Stimulated activated CD4-positive, alpha-beta T cell treated with anti-CD3 and anti-CD28 coated beads, Interleukin-1b, Interleukin-23, amount 100 ng/mL, for 1 hour (primary cell): ENCODE data around the gene IL11.

Experiments
- DNase-seq, 2 donors: peaks; one replicate each; pipeline ENCODE4 v3.0.0-alpha.2; 2020; ENCODE audit warnings: low read depth in 2 of 2

The IL11 gene

DNA sequence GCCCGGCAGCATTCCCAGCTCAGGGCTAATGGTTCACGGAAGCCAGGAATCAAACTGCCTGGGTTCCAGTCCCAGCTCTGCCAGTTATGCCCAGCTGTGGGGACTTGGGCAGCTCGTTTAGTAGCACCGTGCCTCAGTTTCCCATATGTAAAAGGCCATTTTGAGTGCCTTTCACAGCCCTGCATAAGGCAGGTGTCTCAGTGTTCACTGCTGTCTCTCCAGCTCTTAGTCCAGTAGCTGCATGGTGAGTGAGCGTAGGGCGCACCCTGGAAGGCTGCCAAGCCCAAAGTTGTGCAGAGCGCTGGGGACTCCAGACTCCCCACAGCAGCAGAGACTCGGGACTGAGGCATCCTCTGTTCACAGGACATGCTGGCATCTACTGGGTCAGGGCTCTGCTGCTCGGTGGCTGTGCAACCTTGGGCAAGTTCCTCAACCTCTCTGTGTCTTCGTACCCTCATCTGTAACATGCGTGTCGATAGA, 21.0 kb upstream of the IL11 start:
- no peak for DNase-seq

DNA sequence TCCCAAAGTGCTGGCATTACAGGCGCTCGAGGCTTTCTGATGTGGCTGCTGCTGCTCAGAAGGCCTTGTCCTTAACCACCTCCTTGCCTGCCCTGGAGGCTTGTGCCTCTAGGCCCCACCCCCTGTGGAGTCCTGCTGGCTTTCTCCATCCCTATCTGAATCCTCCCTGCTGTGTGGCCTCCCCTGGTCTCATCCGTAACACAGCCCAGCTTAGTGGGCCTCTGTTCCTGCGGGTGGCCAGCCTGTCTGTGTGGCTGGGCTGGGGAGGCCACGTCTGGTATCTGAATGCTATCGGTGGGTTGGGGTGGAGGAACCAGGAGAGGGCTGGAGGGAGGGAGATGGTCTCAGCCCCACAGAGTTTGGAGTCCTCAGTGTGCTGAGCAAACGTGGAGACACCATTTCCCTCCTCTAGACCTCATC, 20.2 kb upstream of the IL11 start:
- no peak for DNase-seq

DNA sequence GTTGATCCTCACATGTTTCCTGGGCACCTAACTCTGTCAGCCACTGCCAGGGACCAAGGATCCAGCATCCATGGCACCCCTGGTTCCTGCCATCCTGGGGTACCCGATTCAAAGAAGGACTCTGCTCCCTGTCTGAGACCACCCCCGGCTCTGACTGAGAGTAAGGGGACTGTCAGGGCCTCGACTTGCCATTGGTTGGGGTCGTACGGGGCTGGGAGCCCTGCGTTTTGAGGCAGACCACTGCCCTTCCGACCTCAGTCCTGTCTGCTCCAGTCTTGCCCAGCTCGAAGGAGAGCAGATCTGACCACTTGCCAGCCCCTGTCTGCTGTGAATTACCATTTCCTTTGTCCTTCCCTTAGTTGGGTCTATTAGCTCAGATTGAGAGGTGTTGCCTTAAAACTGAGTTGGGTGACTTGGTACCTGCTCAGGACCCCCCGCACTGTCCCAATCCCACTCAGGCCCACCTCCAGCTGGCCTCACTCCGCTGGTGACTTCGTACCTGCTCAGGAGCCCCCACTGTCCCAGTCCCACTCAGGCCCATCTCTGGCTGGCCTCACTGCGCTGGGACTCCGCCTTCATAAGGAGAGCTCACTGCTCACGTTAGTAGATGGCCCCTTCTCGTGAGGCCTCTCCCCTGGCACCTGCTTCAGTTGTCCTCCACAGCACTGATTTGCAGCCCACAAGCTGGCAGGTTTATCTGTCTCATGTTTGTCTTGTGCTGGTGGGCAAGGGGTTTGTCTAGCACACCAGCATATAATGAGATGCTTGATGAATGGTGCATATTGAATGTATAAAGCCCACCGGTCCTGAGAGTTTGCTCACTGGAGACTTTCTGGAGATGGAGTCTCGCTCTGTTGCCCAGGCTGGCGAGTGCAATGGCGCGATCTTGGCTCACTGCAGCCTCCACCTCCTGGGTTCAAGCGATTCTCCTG, 19.4 kb upstream of the IL11 start:
- DNase-seq: no peak

GRCh38 chr19:55387736-55388497, 17.7 kb upstream of the IL11 start:
- DNase-seq: no peak

DNA sequence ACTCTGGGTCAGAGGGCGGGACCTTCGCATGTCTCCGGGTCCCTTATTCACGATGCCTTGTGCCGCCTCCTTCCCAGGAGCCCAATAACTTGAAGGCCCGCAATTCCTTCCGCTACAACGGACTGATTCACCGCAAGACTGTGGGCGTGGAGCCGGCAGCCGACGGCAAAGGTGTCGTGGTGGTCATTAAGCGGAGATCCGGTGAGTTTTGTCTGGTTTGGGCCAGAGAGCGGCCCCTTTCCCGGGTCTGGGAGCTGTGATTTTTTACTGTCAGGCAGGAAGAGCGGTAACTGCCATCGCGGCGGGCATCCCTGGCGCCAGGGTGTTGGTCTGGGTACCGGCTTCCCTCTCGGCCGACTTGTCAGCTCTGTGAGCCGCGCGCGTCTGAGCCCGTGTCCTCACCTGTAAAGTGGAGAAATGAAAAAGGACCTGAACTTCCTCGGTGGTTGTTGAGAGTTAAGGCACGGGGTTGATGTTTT, 16.3 kb upstream of the IL11 start:
- no peak for DNase-seq

DNA sequence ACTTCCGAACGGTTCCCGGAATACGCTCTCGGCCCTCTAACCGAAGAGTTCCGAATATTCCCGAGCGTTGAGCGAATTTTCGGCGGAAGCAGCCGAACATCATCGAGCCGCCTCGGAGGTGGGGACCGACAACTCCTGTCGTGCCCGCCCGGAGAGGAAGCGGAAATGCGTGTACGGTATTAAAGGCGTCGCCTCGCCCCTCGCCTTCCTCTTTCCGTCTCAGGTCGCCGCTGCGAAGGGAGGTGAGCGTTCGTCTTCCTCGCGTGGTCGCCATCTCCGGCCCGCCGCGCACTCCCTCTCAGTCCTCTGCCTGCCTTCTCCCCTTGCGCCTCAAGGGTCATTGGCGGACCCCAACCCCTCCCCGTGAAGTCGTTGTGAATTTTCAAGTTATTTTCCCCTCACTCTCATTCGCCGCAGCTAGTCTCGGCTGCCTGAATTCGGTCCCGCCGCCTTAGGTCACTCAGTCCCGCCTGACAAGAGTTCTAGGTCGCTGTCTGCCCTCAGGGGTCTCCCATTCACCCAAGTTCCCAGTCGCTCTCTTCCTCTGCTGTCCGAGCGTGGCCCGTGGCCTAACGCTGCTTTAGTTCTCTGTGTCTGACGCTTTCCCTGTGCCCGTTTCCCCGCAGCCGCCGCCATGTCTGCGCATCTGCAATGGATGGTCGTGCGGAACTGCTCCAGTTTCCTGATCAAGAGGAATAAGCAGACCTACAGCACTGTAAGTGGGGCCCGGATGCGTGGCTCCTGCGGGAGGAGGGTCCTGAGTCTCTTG, 15.6 kb upstream of the IL11 start, which contains the start of gene RPL28:
Gene RPL28 (plus strand): TSS at position 209 of the 769 bp plus-strand sequence. CDS start 426 bp downstream, at position 635.
- DNase-seq: peak; percentile 94 to 96

GRCh38 chr19:55384920-55385723, 14.9 kb upstream of the IL11 start:
- DNase-seq: peak; percentile 79 to 95

- DNase-seq: no peak
Observed at GRCh38 chr19:55384131-55384919, 14.1 kb upstream of the IL11 start, which contains the start of gene TMEM238. TMEM238 (minus strand) TSS chr19:55384292; CDS start chr19:55384259, 33 bp downstream.

- no peak for DNase-seq
Observed at GRCh38 chr19:55383279-55384130, 13.2 kb upstream of the IL11 start.

- DNase-seq: no peak
Observed at GRCh38 chr19:55382522-55383054, 12.3 kb upstream of the IL11 start.

DNA sequence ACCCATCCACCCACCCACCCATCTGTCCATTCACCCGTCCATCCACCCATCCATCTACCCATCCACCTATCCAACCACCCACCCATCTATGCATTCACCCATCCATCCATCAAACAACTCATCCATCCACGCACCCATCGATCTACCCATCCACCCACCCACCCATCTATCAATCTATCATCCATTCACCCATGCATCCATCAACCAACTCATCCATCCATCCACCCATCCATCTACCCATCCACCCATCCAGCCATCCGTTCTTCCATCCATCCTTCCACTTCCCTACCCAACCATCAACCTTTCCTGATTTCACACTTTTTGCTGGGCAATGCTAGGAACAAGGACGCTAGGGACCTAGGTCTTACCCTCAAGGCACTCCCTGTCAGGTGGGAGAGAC, 11.8 kb upstream of the IL11 start:
- no peak for DNase-seq

- no peak for DNase-seq
Observed at GRCh38 chr19:55379174-55379573, 8.9 kb upstream of the IL11 start.

- DNase-seq: no peak
Observed at GRCh38 chr19:55377356-55378131, 7.3 kb upstream of the IL11 start.

DNA sequence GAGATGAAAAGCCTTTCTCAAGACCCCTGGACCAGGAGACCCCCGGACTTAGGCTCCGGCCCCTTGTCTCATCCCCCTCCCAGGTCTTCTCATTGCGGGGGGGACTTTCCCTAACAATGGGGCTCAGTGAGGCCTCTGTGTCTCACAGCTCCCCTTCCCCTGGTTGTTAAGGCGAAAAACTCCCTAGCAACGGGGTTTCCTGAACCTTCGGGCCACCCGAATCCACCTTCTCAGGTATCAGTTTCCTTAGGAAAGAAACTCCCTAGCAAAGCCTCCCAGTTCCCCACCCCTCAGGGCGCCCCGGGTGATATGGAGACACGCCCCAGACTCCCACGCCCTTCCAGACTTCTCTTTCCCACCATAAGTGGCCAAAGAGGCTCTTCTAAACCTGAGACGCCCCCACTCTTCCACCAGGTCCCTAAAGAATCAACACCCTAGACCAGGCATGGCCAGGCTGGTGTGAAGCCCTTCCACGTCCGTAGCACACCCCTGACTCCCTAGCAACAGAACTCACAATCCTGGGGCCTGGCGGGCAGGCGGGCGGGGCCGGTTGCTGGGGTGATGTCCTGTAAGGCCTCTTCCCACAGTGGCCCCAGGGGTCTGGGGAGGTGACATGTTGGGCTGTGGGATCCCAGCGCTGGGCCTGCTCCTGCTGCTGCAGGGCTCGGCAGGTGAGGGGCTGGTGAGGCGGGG, 6.1 kb upstream of the IL11 start, which contains the start of gene TMEM190:
Gene TMEM190 (plus strand): TSS at position 586 of the 693 bp plus-strand sequence. CDS start 28 bp downstream, at position 614.
- no peak for DNase-seq

GRCh38 chr19:55373993-55374757, 3.9 kb upstream of the IL11 start:
- no peak for DNase-seq

DNA sequence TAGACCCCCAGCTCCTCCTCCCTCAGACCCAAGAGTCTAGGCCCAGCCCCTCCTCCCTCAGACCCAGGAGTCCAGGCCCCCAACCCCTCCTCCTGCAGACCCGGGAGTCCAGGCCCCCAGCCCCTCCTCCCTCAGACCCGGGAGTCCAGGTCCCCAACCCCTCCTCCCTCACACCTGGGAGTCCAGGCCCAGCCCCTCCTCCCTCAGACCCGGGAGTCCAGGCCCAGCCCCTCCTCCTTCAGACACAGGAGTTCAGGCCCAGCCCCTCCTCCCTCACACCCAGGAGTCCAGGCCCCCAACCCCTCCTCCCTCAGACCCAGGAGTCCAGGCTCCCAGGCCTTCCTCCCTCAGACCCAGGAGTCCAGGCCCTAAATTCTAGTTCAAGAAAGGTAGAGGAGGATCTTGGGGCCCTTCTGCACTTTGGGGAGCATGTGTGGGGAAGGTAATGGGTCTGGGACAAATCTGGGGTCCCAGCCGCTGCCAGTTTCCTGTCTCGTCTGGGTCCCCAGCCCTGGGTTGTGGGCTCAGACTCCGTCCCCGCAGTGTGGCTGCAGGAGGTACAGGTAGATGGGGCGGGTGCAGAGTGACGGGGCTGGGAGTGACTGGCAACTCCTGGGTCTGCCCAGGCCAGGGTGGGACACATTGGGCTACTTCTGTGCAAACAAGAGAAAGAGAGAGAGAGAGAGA, 3.2 kb upstream of the IL11 start:
- DNase-seq: no peak
